ENCODE measurements around the gene PTPRM. TPM values are rescaled to one million over a fixed set of nuclear protein-coding genes. Genes with fewer than 3 reads are reported as not detected.

Gene PTPRM
- total RNA-seq, 1 experiment from 2014 or later, result 1.6 TPM

DNA sequence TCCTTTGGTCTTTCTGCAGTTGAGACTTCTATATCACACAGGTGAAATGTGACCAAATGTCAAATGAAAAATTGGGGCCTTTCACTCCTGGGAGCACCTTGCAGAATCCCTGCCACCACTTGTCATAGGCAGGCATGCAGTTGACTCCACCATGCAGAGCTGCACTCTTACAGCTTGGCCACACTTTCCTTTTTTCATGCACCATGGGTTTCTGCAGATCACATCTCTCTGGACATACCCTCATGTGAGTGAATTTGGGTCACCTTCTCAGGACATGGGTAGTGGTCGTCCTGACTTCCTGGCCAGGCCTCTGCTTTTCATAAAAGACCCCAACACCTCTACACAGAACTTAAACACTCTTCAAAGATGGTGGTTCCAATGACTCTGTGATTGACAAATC is 887.0 kb downstream of the PTPRM start:
- no peak for TF ChIP-seq SIN3A (IDR thresholded peaks at IDR 0.05; ENCODE audit: borderline replicate concordance, insufficient read depth, low read depth, low read length)
- POLR2A ChIA-PET, result no interaction called here
- no peak overlapping the region for H3K27ac ChIP-seq (ENCODE audit: low read length)
- DNase-seq (ENCODE audit: low read depth, low spot score) (no peak), ATAC-seq (no peak)
- H3K4me1 ChIP-seq (ENCODE audit: control insufficient read depth, insufficient read depth, low read length), result no peaks in the 10 kb centered on the region
- no peak overlapping the region for H3K4me3 ChIP-seq (ENCODE audit: low read depth in 2 of 2, low read length in 2 of 2)
- no peaks in the 10 kb centered on the region for H3K27me3 ChIP-seq (ENCODE audit: control insufficient read depth, insufficient read depth, low read length)
- CTCF ChIA-PET, result no interaction called here
- no peaks in the 10 kb centered on the region for H3K9me3 ChIP-seq (ENCODE audit: control insufficient read depth, insufficient read depth, low read depth, low read length)
- in situ Hi-C loops (cut with HindIII; ENCODE audit: low pct_unique_long_range_greater_than_20kb, low sequenced_read_pairs), result no loop called here
- H3K36me3 ChIP-seq (ENCODE audit: control insufficient read depth, insufficient read depth, low read length), result no peaks in the 10 kb centered on the region
- intact Hi-C loops (cut with micrococcal nuclease; ENCODE audit: unreplicated experiment), result no loop called here
- BruUV-seq (replicated peaks), result no TSS peak

- ChIA-PET POLR2A (no interaction called here), CTCF (no interaction called here)
- H3K9me3 ChIP-seq (ENCODE audit: control insufficient read depth, insufficient read depth, low read depth, low read length), result no peaks in the 10 kb centered on the region
- no peaks in the 10 kb centered on the region for H3K27me3 ChIP-seq (ENCODE audit: control insufficient read depth, insufficient read depth, low read length)
- TF ChIP-seq POLR2AphosphoS5 (IDR thresholded peaks at IDR 0.05; ENCODE audit: low read depth, low read length), result no peak
- TF ChIP-seq, protein P1, sequence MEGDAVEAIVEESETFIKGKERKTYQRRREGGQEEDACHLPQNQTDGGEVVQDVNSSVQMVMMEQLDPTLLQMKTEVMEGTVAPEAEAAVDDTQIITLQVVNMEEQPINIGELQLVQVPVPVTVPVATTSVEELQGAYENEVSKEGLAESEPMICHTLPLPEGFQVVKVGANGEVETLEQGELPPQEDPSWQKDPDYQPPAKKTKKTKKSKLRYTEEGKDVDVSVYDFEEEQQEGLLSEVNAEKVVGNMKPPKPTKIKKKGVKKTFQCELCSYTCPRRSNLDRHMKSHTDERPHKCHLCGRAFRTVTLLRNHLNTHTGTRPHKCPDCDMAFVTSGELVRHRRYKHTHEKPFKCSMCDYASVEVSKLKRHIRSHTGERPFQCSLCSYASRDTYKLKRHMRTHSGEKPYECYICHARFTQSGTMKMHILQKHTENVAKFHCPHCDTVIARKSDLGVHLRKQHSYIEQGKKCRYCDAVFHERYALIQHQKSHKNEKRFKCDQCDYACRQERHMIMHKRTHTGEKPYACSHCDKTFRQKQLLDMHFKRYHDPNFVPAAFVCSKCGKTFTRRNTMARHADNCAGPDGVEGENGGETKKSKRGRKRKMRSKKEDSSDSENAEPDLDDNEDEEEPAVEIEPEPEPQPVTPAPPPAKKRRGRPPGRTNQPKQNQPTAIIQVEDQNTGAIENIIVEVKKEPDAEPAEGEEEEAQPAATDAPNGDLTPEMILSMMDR (IDR thresholded peaks at IDR 0.05), result no peak
- no peak for TF ChIP-seq REST (IDR thresholded peaks at IDR 0.05; ENCODE audit: insufficient read depth in 1 of 2, low read depth in 2 of 2, low read length in 1 of 2)
- no peak for TF ChIP-seq TCF7L2 (IDR thresholded peaks at IDR 0.05; ENCODE audit: low read depth, low read length)
- TF ChIP-seq SIN3A (IDR thresholded peaks at IDR 0.05; ENCODE audit: borderline replicate concordance, insufficient read depth, low read depth, low read length), result no peak
- intact Hi-C loops (cut with micrococcal nuclease; ENCODE audit: unreplicated experiment), result no loop called here
- no peak overlapping the region for H3K27ac ChIP-seq (ENCODE audit: low read length)
- H3K4me3 ChIP-seq (ENCODE audit: low read depth in 2 of 2, low read length in 2 of 2), result no peak overlapping the region
- no peaks in the 10 kb centered on the region for H3K4me1 ChIP-seq (ENCODE audit: control insufficient read depth, insufficient read depth, low read length)
- no TSS peak for BruUV-seq (replicated peaks)
- DNase-seq (ENCODE audit: low read depth, low spot score) (no peak), ATAC-seq (no peak)
- in situ Hi-C loops (cut with HindIII; ENCODE audit: low pct_unique_long_range_greater_than_20kb, low sequenced_read_pairs), result no loop called here
- no peaks in the 10 kb centered on the region for H3K36me3 ChIP-seq (ENCODE audit: control insufficient read depth, insufficient read depth, low read length)
Observed at GRCh38 chr18:8455661-8456614, 888.8 kb downstream of the PTPRM start.

Data from Panc1 (cell line).